Islet of Langerhans (tissue), 1 donor: ENCODE measurements around the gene CLDN2.
"Not testable (repeated sequence)": the region's sequence is repeated elsewhere in the genome, so short reads cannot be mapped to it uniquely, and the experiment has no call there.

Source experiments
- FAIRE-seq: peaks from one replicate; lab custom pipeline; 2011; peaks lifted over from hg19 to GRCh38; lab: Jason Lieb, UNC

The CLDN2 gene

GRCh38 chrX:106964290-106964689 lies 44.1 kb downstream of the CLDN2 start:
- FAIRE-seq = no peak

GRCh38 chrX:106966547-106966946 lies 46.3 kb downstream of the CLDN2 start:
- FAIRE-seq = not testable (repeated sequence)

GRCh38 chrX:106972896-106973295 lies 52.7 kb downstream of the CLDN2 start:
- FAIRE-seq = no peak

GRCh38 chrX:106973433-106974149 lies 53.4 kb downstream of the CLDN2 start:
- FAIRE-seq = no peak

- FAIRE-seq = no peak
These were observed 56.2 kb downstream of the CLDN2 start for GRCh38 chrX:106976416-106976815.
